ENCODE results near the gene MAGI2.
"Not testable (repeated sequence)": the region's sequence is repeated elsewhere in the genome, so short reads cannot be mapped to it uniquely, and the experiment has no call there.

Gene MAGI2

DNA sequence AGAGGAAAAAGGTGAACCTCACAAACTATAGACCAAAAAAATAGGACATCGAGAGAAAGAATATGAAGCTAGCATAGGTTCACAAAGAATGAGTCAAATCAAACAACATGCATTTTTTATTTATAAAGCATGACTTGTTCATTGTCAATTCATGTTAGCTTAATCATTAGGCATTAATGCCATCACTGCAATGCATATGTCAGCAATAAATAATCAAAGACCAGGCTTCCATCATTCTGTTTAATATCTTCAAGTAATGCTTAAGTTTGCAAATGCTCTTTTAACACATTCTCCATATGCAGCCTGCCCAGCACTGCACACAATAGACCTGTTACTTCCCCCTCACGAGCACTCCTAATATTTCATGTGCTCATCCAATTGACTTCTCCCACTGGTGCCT is 8.9 kb upstream of the MAGI2 start:
- no peak for DNase-seq (ENCODE audit: low spot score in 2 of 2)
- peaks cover 13% of the 10 kb centered on the region for H3K9me3 Mint-ChIP-seq
- H3K27ac Mint-ChIP-seq (ENCODE audit: low read depth) = no peak overlapping the region
- H3K36me3 Mint-ChIP-seq (ENCODE audit: insufficient read depth) = no peaks in the 10 kb centered on the region
- ATAC-seq (replicated peaks; ENCODE audit: extremely low read depth, poor library complexity, severe bottlenecking) = no peak
- no peaks in the 10 kb centered on the region for H3K4me1 Mint-ChIP-seq
- H3K27me3 Mint-ChIP-seq = no peaks in the 10 kb centered on the region
- no peak overlapping the region for H3K4me3 Mint-ChIP-seq

- H3K9me3 Mint-ChIP-seq = peaks cover 13% of the 10 kb centered on the region
- DNase-seq (ENCODE audit: low spot score in 2 of 2) (no peak), ATAC-seq (replicated peaks; ENCODE audit: extremely low read depth, poor library complexity, severe bottlenecking) (no peak)
- no peak overlapping the region for H3K27ac Mint-ChIP-seq (ENCODE audit: low read depth)
- no peaks in the 10 kb centered on the region for H3K27me3 Mint-ChIP-seq
- no peak overlapping the region for H3K4me3 Mint-ChIP-seq
- H3K4me1 Mint-ChIP-seq = no peaks in the 10 kb centered on the region
- no peaks in the 10 kb centered on the region for H3K36me3 Mint-ChIP-seq (ENCODE audit: insufficient read depth)
Observed at GRCh38 chr7:79461660-79462059, 8.2 kb upstream of the MAGI2 start.

- peaks cover 13% of the 10 kb centered on the region for H3K9me3 Mint-ChIP-seq
- H3K4me3 Mint-ChIP-seq = no peak overlapping the region
- H3K4me1 Mint-ChIP-seq = no peaks in the 10 kb centered on the region
- DNase-seq (ENCODE audit: low spot score in 2 of 2) = no peak
- ATAC-seq (replicated peaks; ENCODE audit: extremely low read depth, poor library complexity, severe bottlenecking) = no peak
- H3K27me3 Mint-ChIP-seq = no peaks in the 10 kb centered on the region
- H3K27ac Mint-ChIP-seq (ENCODE audit: low read depth) = no peak overlapping the region
- peaks cover under 1% of the 10 kb centered on the region for H3K36me3 Mint-ChIP-seq (ENCODE audit: insufficient read depth)
Observed at GRCh38 chr7:79459381-79459780, 5.9 kb upstream of the MAGI2 start.

DNA sequence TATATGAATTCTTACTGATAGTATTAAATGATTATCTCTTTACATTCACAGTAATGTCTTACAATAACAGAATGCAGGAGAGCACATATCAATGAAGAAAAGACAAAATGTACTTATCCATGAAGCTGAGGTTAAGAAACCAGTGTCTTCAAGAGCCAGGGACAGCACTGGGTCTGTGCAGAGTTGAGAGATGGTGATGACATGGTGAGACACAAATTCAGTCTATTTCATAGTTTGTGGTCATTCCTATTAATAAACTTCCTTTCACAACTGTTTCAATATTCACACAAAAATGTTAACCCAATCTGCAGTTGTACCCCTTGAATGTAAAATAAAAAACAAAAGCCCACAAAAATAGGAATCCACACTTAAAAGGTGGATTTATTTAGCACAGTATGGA is 5.3 kb upstream of the MAGI2 start:
- H3K9me3 Mint-ChIP-seq = peaks cover 13% of the 10 kb centered on the region
- ATAC-seq (replicated peaks; ENCODE audit: extremely low read depth, poor library complexity, severe bottlenecking) (no peak), DNase-seq (ENCODE audit: low spot score in 2 of 2) (no peak)
- H3K36me3 Mint-ChIP-seq (ENCODE audit: insufficient read depth) = peaks cover 2% of the 10 kb centered on the region
- H3K27me3 Mint-ChIP-seq = no peaks in the 10 kb centered on the region
- H3K4me1 Mint-ChIP-seq = no peaks in the 10 kb centered on the region
- no peak overlapping the region for H3K4me3 Mint-ChIP-seq
- H3K27ac Mint-ChIP-seq (ENCODE audit: low read depth) = no peak overlapping the region

- Mint-ChIP-seq H3K27me3 (peaks cover 22% of the 10 kb centered on the region), H3K9me3 (peaks cover 24% of the 10 kb centered on the region), H3K4me1 (peaks cover 11% of the 10 kb centered on the region), H3K27ac (ENCODE audit: low read depth) (no peak overlapping the region), H3K36me3 (ENCODE audit: insufficient read depth) (peaks cover 2% of the 10 kb centered on the region), H3K4me3 (no peak overlapping the region)
- no peak for ATAC-seq (replicated peaks; ENCODE audit: extremely low read depth, poor library complexity, severe bottlenecking)
- no peak for DNase-seq (ENCODE audit: low spot score in 2 of 2)
Observed at GRCh38 chr7:79455173-79455790, 1.8 kb upstream of the MAGI2 start.

DNA sequence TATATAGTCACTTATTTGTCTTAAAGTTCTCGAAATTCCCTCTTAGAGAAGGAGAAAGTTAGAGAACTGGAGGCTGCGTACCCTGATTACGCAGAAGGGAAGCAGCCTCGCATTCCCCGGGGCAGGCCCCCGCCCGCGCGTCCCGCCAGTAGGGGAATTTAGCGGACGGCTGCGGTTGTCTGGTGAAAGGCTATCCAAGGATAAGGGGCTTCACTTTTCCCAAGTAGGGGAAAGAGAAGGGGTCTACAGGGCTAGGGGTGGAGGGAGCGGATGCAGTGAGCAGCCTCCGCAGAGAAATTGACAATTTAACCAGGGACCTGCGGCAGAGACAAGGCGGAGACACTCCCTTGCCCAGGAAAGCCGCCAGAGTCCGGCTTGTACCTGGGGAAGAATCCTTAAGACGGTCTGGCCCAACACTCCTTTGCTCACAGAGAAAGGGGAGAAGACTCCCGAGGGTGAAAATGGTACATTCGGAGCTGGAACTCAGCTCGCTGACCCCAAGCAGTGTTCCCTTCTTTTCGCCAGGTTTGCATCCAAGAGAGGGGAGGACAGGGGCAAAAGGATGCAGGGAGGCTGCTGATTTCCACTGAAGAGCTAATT is 994 bp upstream of the MAGI2 start:
- no peak for ATAC-seq (replicated peaks; ENCODE audit: extremely low read depth, poor library complexity, severe bottlenecking)
- peaks cover 22% of the 10 kb centered on the region for H3K27me3 Mint-ChIP-seq
- H3K36me3 Mint-ChIP-seq (ENCODE audit: insufficient read depth) = peaks cover 2% of the 10 kb centered on the region
- DNase-seq (ENCODE audit: low spot score in 2 of 2) = no peak
- peaks cover 11% of the 10 kb centered on the region for H3K4me1 Mint-ChIP-seq
- no peak overlapping the region for H3K27ac Mint-ChIP-seq (ENCODE audit: low read depth)
- H3K9me3 Mint-ChIP-seq = peaks cover 20% of the 10 kb centered on the region
- no peak overlapping the region for H3K4me3 Mint-ChIP-seq

GRCh38 chr7:79453266-79453557 is 255 bp downstream of the MAGI2 start:
- Mint-ChIP-seq H3K27ac (ENCODE audit: low read depth) (no peak overlapping the region), H3K27me3 (peaks cover 22% of the 10 kb centered on the region), H3K4me1 (peaks cover 11% of the 10 kb centered on the region), H3K9me3 (peaks cover 12% of the 10 kb centered on the region), H3K36me3 (ENCODE audit: insufficient read depth) (peaks cover 2% of the 10 kb centered on the region), H3K4me3 (no peak overlapping the region)
- DNase-seq (ENCODE audit: low spot score in 2 of 2) (no peak), ATAC-seq (replicated peaks; ENCODE audit: extremely low read depth, poor library complexity, severe bottlenecking) (no peak)

- peaks cover 2% of the 10 kb centered on the region for H3K36me3 Mint-ChIP-seq (ENCODE audit: insufficient read depth)
- no peak overlapping the region for H3K27ac Mint-ChIP-seq (ENCODE audit: low read depth)
- no peak overlapping the region for H3K4me3 Mint-ChIP-seq
- DNase-seq (ENCODE audit: low spot score in 2 of 2) (no peak), ATAC-seq (replicated peaks; ENCODE audit: extremely low read depth, poor library complexity, severe bottlenecking) (no peak)
- H3K27me3 Mint-ChIP-seq = peaks cover 22% of the 10 kb centered on the region
- H3K9me3 Mint-ChIP-seq = peaks cover 11% of the 10 kb centered on the region
- peaks cover 11% of the 10 kb centered on the region for H3K4me1 Mint-ChIP-seq
Observed at GRCh38 chr7:79452495-79453265, 787 bp downstream of the MAGI2 start.

DNA sequence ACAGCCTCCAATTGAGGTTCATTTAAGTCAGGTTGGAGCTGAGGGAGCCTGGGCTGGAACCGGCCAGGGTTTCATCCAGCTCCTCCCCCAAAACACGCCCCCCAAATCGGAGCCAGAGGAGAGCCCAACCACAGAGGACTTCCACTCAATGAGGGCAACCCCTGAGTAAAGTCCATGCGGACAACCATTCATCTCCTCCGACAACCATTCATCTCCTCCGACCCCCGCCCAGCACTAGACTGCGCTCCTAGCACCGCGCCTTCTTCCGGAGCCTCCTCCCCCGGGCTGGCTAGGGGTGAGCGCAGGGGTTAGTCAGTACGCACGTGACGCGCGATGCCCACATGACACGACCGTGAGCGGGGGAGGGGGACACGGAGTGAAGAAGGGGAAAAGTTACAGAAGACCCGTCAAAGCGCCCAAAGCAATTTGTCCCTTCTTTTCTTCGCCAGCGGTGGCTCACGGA is 1.4 kb downstream of the MAGI2 start:
- Mint-ChIP-seq H3K4me1 (peaks cover 11% of the 10 kb centered on the region), H3K36me3 (ENCODE audit: insufficient read depth) (peaks cover 2% of the 10 kb centered on the region), H3K27me3 (peaks cover 22% of the 10 kb centered on the region), H3K4me3 (no peak overlapping the region), H3K27ac (ENCODE audit: low read depth) (no peak overlapping the region), H3K9me3 (peaks cover 11% of the 10 kb centered on the region)
- ATAC-seq (replicated peaks; ENCODE audit: extremely low read depth, poor library complexity, severe bottlenecking) (no peak), DNase-seq (ENCODE audit: low spot score in 2 of 2) (no peak)

GRCh38 chr7:79451580-79451979 is 1.9 kb downstream of the MAGI2 start:
- no peak for DNase-seq (ENCODE audit: low spot score in 2 of 2)
- peaks cover 11% of the 10 kb centered on the region for H3K4me1 Mint-ChIP-seq
- H3K9me3 Mint-ChIP-seq = peaks cover 11% of the 10 kb centered on the region
- no peak for ATAC-seq (replicated peaks; ENCODE audit: extremely low read depth, poor library complexity, severe bottlenecking)
- peaks cover 2% of the 10 kb centered on the region for H3K36me3 Mint-ChIP-seq (ENCODE audit: insufficient read depth)
- peaks cover 22% of the 10 kb centered on the region for H3K27me3 Mint-ChIP-seq
- no peak overlapping the region for H3K4me3 Mint-ChIP-seq
- H3K27ac Mint-ChIP-seq (ENCODE audit: low read depth) = no peak overlapping the region

- not testable (repeated sequence) for H3K9me3 Mint-ChIP-seq; H3K27me3 Mint-ChIP-seq; H3K27ac Mint-ChIP-seq (ENCODE audit: low read depth); DNase-seq (ENCODE audit: low spot score in 2 of 2); ATAC-seq (replicated peaks; ENCODE audit: extremely low read depth, poor library complexity, severe bottlenecking); H3K4me3 Mint-ChIP-seq; H3K36me3 Mint-ChIP-seq (ENCODE audit: insufficient read depth); H3K4me1 Mint-ChIP-seq
Observed at GRCh38 chr7:79442766-79443165, 10.7 kb downstream of the MAGI2 start.

GRCh38 chr7:79436378-79436777 is 17.1 kb downstream of the MAGI2 start:
- DNase-seq (ENCODE audit: low spot score in 2 of 2) (no peak), ATAC-seq (replicated peaks; ENCODE audit: extremely low read depth, poor library complexity, severe bottlenecking) (no peak)
- no peaks in the 10 kb centered on the region for H3K36me3 Mint-ChIP-seq (ENCODE audit: insufficient read depth)
- no peak overlapping the region for H3K27ac Mint-ChIP-seq (ENCODE audit: low read depth)
- no peaks in the 10 kb centered on the region for H3K27me3 Mint-ChIP-seq
- H3K4me3 Mint-ChIP-seq = no peak overlapping the region
- H3K4me1 Mint-ChIP-seq = no peaks in the 10 kb centered on the region
- peaks cover 8% of the 10 kb centered on the region for H3K9me3 Mint-ChIP-seq

- H3K4me1 Mint-ChIP-seq = no peaks in the 10 kb centered on the region
- peaks cover 8% of the 10 kb centered on the region for H3K9me3 Mint-ChIP-seq
- no peak for ATAC-seq (replicated peaks; ENCODE audit: extremely low read depth, poor library complexity, severe bottlenecking)
- DNase-seq (ENCODE audit: low spot score in 2 of 2) = no peak
- H3K27ac Mint-ChIP-seq (ENCODE audit: low read depth) = no peak overlapping the region
- H3K36me3 Mint-ChIP-seq (ENCODE audit: insufficient read depth) = no peaks in the 10 kb centered on the region
- no peaks in the 10 kb centered on the region for H3K27me3 Mint-ChIP-seq
- H3K4me3 Mint-ChIP-seq = no peak overlapping the region
Observed at GRCh38 chr7:79434867-79435266, 18.6 kb downstream of the MAGI2 start.

Data from central memory CD8-positive, alpha-beta T cell (primary cell).